Measurements from ENCODE around the gene NODAL.

DNA sequence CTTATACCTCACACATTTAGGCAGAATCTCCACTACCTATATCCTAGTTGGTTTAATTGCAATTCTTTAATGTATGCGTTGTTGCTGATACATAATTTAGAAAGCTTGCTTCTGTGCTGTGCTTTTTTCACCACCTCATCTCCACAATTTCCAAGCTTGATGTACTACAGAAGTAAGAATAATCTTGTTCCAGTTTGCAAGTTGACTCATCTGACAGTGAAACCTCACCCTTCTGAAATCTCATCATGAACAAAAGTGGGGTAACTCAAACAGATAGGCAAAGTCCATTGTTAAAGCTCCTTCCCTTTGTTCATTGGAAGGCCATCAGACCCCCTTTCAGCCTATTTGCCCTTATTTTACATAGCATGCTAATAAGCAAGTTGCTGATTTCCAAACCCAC lies 23.9 kb downstream of the NODAL start:
- TF ChIP-seq, protein P1, sequence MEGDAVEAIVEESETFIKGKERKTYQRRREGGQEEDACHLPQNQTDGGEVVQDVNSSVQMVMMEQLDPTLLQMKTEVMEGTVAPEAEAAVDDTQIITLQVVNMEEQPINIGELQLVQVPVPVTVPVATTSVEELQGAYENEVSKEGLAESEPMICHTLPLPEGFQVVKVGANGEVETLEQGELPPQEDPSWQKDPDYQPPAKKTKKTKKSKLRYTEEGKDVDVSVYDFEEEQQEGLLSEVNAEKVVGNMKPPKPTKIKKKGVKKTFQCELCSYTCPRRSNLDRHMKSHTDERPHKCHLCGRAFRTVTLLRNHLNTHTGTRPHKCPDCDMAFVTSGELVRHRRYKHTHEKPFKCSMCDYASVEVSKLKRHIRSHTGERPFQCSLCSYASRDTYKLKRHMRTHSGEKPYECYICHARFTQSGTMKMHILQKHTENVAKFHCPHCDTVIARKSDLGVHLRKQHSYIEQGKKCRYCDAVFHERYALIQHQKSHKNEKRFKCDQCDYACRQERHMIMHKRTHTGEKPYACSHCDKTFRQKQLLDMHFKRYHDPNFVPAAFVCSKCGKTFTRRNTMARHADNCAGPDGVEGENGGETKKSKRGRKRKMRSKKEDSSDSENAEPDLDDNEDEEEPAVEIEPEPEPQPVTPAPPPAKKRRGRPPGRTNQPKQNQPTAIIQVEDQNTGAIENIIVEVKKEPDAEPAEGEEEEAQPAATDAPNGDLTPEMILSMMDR (IDR thresholded peaks at IDR 0.05; ENCODE audit: low read depth, low read length, poor library complexity, severe bottlenecking), result no peak
- no peak for TF ChIP-seq EZH2phosphoT487 (IDR thresholded peaks at IDR 0.05; ENCODE audit: borderline replicate concordance, low read length)

Data from DOHH2 (cell line).